ENCODE results near the gene PTPRK.

PTPRK gene

DNA sequence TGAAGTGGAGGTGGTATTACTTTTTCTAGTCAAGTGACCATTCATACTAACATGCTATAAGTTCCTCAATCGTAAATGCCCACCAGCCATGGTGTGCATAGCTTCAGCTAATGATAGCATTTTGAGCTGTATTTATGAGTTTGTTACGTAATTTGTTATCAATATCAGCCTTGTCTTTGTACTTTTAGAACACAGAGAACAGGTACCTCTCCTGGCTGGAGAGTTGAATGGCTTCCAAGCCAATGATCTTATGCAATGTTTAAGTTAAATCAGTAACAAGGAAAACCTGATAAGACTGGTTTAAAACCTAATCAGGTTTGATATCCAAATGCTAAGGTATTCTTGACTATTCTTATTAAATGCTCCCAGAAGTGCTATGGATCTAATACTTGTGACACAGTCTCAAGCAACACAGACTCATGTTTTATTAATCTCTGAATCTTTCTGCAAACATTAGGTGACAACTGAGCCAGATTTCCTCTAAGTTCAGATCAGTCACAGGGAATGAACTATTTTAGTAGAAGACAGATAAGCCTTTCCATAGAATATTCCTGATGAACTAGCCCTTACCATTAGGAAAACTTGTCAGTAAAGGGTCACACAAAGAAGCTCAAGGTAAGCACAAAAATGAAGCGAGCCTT is 154.8 kb downstream of the PTPRK start:
- Histone ChIP-seq H3K27ac (ENCODE audit: low read depth, low read length) (no peak overlapping the region), H3K27me3 (ENCODE audit: insufficient read depth, low read length) (no peaks in the 10 kb centered on the region), H3K4me3 (ENCODE audit: low read depth, low read length) (no peak overlapping the region), H3K36me3 (ENCODE audit: insufficient read depth, low read length) (no peaks in the 10 kb centered on the region), H3K79me2 (ENCODE audit: control insufficient read depth, insufficient read depth, low read length, unreplicated experiment) (peaks cover 4% of the 10 kb centered on the region), H3K4me1 (ENCODE audit: control insufficient read depth, insufficient read depth, low read length, unreplicated experiment) (peaks cover 12% of the 10 kb centered on the region), H2AFZ (ENCODE audit: low read length, unreplicated experiment) (no peak overlapping the region)

DNA sequence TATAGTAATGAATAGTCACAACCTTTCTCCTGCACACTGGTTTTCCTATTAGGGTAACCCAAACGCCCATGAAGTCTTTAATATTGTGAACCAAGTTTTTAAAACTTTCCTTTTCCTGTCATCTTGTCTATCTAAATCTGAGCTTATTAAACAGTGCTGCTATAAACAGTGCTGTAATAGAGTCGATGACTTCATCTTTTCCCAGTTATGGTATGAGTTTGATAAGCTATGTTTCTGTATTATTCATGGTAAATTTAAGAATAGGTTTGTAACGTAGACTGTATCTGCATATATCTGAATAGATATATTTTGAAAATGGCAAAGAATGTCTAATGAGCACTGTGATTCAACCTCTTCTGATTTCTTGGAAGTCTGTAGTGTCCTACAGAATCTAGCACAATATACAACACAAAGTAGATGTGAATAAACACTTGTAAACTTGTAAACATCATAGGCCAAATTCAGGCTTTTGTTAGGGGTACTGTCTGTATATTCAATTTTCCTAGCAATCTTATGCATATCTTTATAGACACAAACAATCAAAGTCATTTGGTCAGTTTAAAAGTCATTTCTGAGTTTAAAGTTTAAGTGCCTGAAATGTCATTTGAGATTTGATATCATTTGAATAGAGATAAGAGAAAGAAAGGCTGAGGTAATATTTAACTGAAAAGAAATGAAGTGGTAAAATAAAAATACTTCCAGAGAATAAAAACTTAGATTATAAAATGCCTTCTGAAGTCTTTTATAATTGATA is 155.5 kb downstream of the PTPRK start:
- H3K4me3 ChIP-seq (ENCODE audit: low read depth, low read length): no peak overlapping the region
- no peak overlapping the region for H3K27ac ChIP-seq (ENCODE audit: low read depth, low read length)
- peaks cover 12% of the 10 kb centered on the region for H3K4me1 ChIP-seq (ENCODE audit: control insufficient read depth, insufficient read depth, low read length, unreplicated experiment)
- H3K27me3 ChIP-seq (ENCODE audit: insufficient read depth, low read length): no peaks in the 10 kb centered on the region
- H3K79me2 ChIP-seq (ENCODE audit: control insufficient read depth, insufficient read depth, low read length, unreplicated experiment): peaks cover 4% of the 10 kb centered on the region
- no peak overlapping the region for H2AFZ ChIP-seq (ENCODE audit: low read length, unreplicated experiment)
- no peaks in the 10 kb centered on the region for H3K36me3 ChIP-seq (ENCODE audit: insufficient read depth, low read length)

DNA sequence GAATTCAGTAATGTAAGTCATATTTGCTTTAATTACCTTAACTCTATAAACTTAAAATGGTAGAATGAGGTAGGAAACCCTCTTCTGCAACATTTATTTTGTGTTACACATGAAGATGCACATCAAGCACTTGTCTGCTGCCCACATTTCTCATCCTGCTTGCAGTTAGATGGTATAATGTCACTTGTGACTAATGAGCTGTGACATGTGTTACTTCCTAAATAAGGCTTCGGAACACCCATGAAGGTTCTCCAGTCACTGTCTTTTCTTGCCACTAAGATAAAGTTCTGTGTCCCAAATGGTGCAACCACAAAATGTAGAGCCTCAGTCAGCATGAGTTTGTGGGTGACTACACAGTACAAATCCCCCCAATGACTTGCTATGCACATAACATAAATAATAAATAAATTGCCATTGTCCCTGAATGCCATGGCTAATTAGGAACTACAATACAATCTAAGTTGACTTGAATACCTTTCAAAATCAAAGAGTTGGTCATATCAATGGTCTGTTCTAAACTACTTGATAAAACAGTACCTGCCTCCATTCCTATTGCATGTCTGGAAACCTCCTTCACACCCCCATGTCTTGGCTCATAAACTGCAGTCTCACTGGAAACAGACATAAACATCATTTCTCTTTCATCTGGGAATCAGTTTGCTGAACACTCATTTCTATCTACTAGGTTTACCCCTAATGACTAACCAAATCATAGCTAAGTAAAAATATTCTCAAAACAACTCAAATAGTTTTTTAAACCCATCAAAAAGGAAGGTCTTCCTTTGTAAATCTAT is 157.2 kb downstream of the PTPRK start:
- Histone ChIP-seq H3K4me1 (ENCODE audit: control insufficient read depth, insufficient read depth, low read length, unreplicated experiment) (peaks cover 8% of the 10 kb centered on the region), H3K4me3 (ENCODE audit: low read depth, low read length) (no peak overlapping the region), H3K36me3 (ENCODE audit: insufficient read depth, low read length) (no peaks in the 10 kb centered on the region), H3K79me2 (ENCODE audit: control insufficient read depth, insufficient read depth, low read length, unreplicated experiment) (no peaks in the 10 kb centered on the region), H3K27ac (ENCODE audit: low read depth, low read length) (no peak overlapping the region), H3K27me3 (ENCODE audit: insufficient read depth, low read length) (no peaks in the 10 kb centered on the region), H2AFZ (ENCODE audit: low read length, unreplicated experiment) (no peak overlapping the region)

DNA sequence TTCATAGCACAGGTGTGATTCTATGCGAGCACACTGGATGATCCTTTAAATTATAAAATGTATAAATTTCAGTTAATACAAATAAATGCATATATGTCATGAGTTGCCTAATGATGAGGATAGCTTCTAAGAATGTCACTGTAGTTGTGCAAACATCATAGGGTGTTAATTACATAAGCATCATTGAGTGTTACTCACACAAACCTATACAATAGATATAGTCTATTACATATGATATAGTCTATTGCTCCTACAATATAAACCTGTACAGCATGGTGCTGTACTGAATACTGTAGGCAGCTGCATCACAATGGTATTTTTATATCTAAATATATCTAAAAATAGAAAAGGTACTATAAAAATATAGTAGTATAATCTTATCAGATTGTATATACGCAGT is 159.0 kb downstream of the PTPRK start:
- H3K27me3 ChIP-seq (ENCODE audit: insufficient read depth, low read length): no peaks in the 10 kb centered on the region
- no peaks in the 10 kb centered on the region for H3K36me3 ChIP-seq (ENCODE audit: insufficient read depth, low read length)
- no peak overlapping the region for H3K27ac ChIP-seq (ENCODE audit: low read depth, low read length)
- H3K4me1 ChIP-seq (ENCODE audit: control insufficient read depth, insufficient read depth, low read length, unreplicated experiment): no peaks in the 10 kb centered on the region
- no peak overlapping the region for H2AFZ ChIP-seq (ENCODE audit: low read length, unreplicated experiment)
- no peak overlapping the region for H3K4me3 ChIP-seq (ENCODE audit: low read depth, low read length)
- no peaks in the 10 kb centered on the region for H3K79me2 ChIP-seq (ENCODE audit: control insufficient read depth, insufficient read depth, low read length, unreplicated experiment)

DNA sequence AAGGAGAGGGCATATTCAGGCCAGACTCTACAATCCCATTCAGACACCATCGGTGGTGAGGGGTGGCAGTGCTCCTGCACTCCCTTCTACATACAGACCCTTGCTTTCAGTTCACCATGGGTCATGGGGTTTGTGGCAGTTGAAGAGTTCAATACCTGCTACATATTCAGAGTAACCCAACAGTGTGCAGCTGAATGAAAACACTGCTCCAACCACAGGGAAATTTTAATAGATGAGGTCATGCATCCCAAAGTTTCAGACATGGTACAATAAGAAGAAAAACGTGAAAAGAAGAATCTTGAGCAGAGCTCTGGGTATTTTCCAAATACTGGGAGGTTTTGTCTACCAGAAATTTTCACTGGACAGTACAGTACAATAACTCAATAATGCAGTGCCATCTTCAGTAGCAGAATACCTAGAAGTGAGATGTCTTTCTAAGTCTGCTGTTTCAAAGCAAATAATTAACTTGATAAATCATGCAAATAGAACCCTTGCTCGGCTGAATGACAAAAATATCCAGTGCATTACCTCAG is 162.1 kb downstream of the PTPRK start:
- H3K4me1 ChIP-seq (ENCODE audit: control insufficient read depth, insufficient read depth, low read length, unreplicated experiment): no peaks in the 10 kb centered on the region
- no peak overlapping the region for H2AFZ ChIP-seq (ENCODE audit: low read length, unreplicated experiment)
- no peak overlapping the region for H3K27ac ChIP-seq (ENCODE audit: low read depth, low read length)
- H3K79me2 ChIP-seq (ENCODE audit: control insufficient read depth, insufficient read depth, low read length, unreplicated experiment): no peaks in the 10 kb centered on the region
- no peaks in the 10 kb centered on the region for H3K36me3 ChIP-seq (ENCODE audit: insufficient read depth, low read length)
- no peaks in the 10 kb centered on the region for H3K27me3 ChIP-seq (ENCODE audit: insufficient read depth, low read length)
- H3K4me3 ChIP-seq (ENCODE audit: low read depth, low read length): no peak overlapping the region

DNA sequence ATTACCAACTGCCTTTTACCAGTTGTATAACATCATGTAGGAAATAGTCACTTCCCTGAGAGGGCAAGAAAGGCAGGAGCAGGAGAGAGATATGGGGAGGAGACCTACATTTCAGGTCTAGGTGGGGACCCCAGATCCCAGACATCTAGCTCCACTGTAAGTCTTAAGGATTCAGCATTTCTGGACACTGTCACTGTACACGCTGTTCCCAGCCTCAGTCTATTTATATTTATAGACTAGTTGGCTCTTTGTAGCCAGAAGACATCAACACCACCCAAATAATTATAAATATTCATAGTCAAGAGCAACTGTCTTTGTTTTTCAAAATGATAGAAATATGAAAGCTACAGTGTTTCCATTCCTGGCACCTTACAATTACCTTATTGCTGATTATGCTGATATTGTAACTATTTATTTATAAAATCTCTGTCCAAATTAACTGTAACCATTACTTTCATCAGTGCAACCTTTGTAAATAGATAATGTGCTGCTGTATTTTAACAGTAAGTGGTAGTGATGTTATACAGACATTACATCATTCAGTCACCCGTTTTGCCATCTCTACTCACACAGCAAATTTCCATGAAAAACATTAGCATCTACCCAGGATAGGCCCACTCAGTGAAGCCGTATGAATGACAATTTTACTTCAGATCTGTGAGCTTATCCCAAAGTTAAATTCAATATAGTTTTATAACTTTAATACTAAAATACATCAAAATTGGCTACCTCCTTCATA is 162.8 kb downstream of the PTPRK start:
- Histone ChIP-seq H3K79me2 (ENCODE audit: control insufficient read depth, insufficient read depth, low read length, unreplicated experiment) (no peaks in the 10 kb centered on the region), H3K36me3 (ENCODE audit: insufficient read depth, low read length) (no peaks in the 10 kb centered on the region), H3K27me3 (ENCODE audit: insufficient read depth, low read length) (no peaks in the 10 kb centered on the region), H3K4me1 (ENCODE audit: control insufficient read depth, insufficient read depth, low read length, unreplicated experiment) (no peaks in the 10 kb centered on the region), H2AFZ (ENCODE audit: low read length, unreplicated experiment) (no peak overlapping the region), H3K4me3 (ENCODE audit: low read depth, low read length) (no peak overlapping the region), H3K27ac (ENCODE audit: low read depth, low read length) (no peak overlapping the region)

DNA sequence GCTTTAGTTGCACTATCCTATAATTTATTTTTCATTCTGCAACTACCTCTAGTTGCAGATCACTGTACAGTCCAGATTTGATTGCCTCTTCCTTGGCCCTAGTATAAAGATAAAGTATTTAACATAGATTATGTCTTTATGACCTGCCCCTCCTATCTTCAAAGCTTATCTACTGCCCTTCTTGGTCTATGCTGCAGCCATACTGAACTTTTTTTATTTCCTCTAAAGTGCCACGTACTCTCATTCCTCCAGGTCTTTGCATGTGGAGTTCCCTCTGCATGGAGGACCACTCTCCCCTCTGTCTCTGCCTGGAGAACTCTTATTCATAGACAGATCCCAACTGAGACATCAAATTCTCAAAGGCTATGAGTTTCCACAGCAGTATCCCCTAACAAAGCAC is 168.0 kb downstream of the PTPRK start:
- Histone ChIP-seq H3K79me2 (ENCODE audit: control insufficient read depth, insufficient read depth, low read length, unreplicated experiment) (no peaks in the 10 kb centered on the region), H3K4me1 (ENCODE audit: control insufficient read depth, insufficient read depth, low read length, unreplicated experiment) (peaks cover 5% of the 10 kb centered on the region), H2AFZ (ENCODE audit: low read length, unreplicated experiment) (no peak overlapping the region), H3K36me3 (ENCODE audit: insufficient read depth, low read length) (no peaks in the 10 kb centered on the region), H3K27ac (ENCODE audit: low read depth, low read length) (no peak overlapping the region), H3K4me3 (ENCODE audit: low read depth, low read length) (no peak overlapping the region), H3K27me3 (ENCODE audit: insufficient read depth, low read length) (no peaks in the 10 kb centered on the region)

DNA sequence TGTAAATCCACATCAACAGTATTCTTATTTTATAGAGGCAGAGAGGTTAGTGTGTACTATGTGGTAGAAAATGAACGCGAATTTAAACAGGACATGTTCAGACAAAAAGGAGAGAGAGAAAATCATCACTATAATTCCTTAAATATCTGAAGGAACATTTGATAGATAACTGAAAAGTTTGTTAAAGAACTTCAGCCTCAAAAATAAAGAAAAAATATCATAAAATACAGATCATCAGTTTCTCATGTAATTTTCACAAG is 169.2 kb downstream of the PTPRK start:
- H3K79me2 ChIP-seq (ENCODE audit: control insufficient read depth, insufficient read depth, low read length, unreplicated experiment): no peaks in the 10 kb centered on the region
- no peak overlapping the region for H3K4me3 ChIP-seq (ENCODE audit: low read depth, low read length)
- H3K27ac ChIP-seq (ENCODE audit: low read depth, low read length): no peak overlapping the region
- H3K27me3 ChIP-seq (ENCODE audit: insufficient read depth, low read length): no peaks in the 10 kb centered on the region
- H3K4me1 ChIP-seq (ENCODE audit: control insufficient read depth, insufficient read depth, low read length, unreplicated experiment): peaks cover 5% of the 10 kb centered on the region
- no peak overlapping the region for H2AFZ ChIP-seq (ENCODE audit: low read length, unreplicated experiment)
- H3K36me3 ChIP-seq (ENCODE audit: insufficient read depth, low read length): no peaks in the 10 kb centered on the region

DNA sequence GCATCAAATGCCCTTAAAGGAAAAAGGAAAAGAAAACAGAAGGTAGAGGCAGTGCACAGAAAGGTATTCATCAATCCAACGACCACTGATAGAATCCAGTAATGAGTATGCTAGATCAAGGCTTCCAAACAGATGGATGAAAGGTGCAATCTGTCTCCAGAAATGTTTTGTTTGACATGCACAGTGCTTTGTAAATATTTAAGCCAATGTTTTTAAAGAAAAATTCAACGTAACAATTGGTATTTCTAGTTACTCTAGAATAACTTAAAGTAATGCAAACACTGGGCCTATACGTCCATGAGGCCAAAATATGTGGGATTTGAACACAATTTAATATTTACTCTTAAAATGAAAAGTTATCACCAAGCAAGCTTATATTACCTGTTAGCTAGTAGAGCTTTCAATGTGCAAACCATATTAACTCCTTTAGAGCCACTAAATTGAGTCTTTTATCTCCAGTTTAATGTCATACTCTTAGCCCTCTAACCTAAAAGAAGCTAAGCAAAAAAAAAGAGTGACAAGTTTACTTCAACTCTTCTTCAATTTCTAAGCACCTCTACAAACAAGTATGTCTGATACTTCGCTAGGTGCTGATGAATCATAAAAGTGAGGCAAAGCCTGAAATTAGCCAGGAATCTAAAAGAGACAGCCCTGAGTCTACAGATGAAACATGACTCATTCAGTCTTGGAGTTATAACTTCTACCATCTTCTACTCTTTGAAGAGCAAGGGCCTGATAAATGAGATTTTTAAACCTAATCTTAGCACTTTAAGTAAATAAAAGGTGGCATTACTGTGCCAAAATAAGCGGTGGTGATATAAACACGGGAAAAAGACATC is 169.8 kb downstream of the PTPRK start:
- Histone ChIP-seq H3K36me3 (ENCODE audit: insufficient read depth, low read length) (no peaks in the 10 kb centered on the region), H3K4me3 (ENCODE audit: low read depth, low read length) (no peak overlapping the region), H2AFZ (ENCODE audit: low read length, unreplicated experiment) (no peak overlapping the region), H3K27ac (ENCODE audit: low read depth, low read length) (no peak overlapping the region), H3K4me1 (ENCODE audit: control insufficient read depth, insufficient read depth, low read length, unreplicated experiment) (peaks cover 5% of the 10 kb centered on the region), H3K27me3 (ENCODE audit: insufficient read depth, low read length) (no peaks in the 10 kb centered on the region), H3K79me2 (ENCODE audit: control insufficient read depth, insufficient read depth, low read length, unreplicated experiment) (no peaks in the 10 kb centered on the region)

DNA sequence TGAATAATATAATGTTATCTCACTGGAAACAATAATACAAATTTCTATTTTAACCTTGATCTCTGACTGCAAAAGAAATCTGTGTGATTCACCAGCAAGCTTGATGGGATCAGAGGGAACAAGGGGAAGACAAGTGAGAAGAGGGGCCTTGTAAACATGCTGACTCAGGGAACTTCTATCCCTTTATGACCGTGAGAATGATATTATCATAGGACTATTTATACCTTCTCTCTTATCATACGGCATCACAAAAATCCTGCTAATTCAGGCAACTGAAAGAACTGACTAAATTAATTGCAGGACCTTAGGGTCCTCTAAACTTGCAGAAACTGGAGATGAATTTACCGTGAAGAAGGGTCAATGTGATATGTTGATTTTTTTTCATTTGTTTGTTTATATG is 173.3 kb downstream of the PTPRK start:
- H3K79me2 ChIP-seq (ENCODE audit: control insufficient read depth, insufficient read depth, low read length, unreplicated experiment): no peaks in the 10 kb centered on the region
- peaks cover 5% of the 10 kb centered on the region for H3K4me1 ChIP-seq (ENCODE audit: control insufficient read depth, insufficient read depth, low read length, unreplicated experiment)
- H3K36me3 ChIP-seq (ENCODE audit: insufficient read depth, low read length): no peaks in the 10 kb centered on the region
- H3K4me3 ChIP-seq (ENCODE audit: low read depth, low read length): no peak overlapping the region
- H2AFZ ChIP-seq (ENCODE audit: low read length, unreplicated experiment): no peak overlapping the region
- no peaks in the 10 kb centered on the region for H3K27me3 ChIP-seq (ENCODE audit: insufficient read depth, low read length)
- no peak overlapping the region for H3K27ac ChIP-seq (ENCODE audit: low read depth, low read length)
